ENCODE results near the gene IQSEC1. TPM values are rescaled to one million over a fixed set of nuclear protein-coding genes. Genes with fewer than 3 reads are reported as not detected.

IQSEC1 gene
- total and polyA plus RNA-seq, 2 of the 8 experiments (the other 6 are each of a cell fraction or from before 2014, with no cell fraction given), result 6.8 to 28.8 TPM

DNA sequence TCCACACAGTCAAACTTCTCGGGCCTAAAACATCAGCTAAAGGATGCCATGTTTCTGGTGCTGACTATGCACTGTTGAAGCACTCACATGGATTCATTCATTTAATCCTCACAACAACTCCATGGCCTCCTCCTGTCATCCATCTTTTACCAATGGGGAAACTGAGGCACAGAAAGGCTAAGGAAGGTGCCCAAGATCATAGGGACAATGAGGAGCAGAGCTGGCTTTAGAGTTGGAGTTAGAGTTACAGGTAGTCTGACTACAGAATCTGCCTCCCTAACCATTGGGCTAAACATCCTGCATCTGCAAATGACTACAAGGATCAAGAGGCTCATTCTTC lies 111.6 kb downstream of the IQSEC1 start:
- no peak for TF ChIP-seq PHF8 (conservative IDR thresholded peaks at IDR 0.05; ENCODE audit: low read depth, low read length)
- Histone ChIP-seq H4K20me1 (replicated peaks in 1 of 2; ENCODE audit: control insufficient read depth in 1 of 2, insufficient read depth in 2 of 2, low read length in 2 of 2) (peaks cover 22 to 52% of the 10 kb centered on the region in 2 experiments), H3K4me1 (replicated peaks in 1 of 4; ENCODE audit: control insufficient read depth in 3 of 4, insufficient read depth in 4 of 4, low read length in 3 of 4) (peaks cover 0 to 19% (median 8%) of the 10 kb centered on the region in 4 experiments; a peak in 5 of 7 replicates), H2BK120ac (replicated peaks; ENCODE audit: low read depth, low read length) (no peak overlapping the region), H3K14ac (ENCODE audit: insufficient read length) (no peak overlapping the region), H2BK15ac (ENCODE audit: low read length) (no peak overlapping the region), H3K36me3 (ENCODE audit: control insufficient read depth in 2 of 4, insufficient read depth in 4 of 4, low read length in 3 of 4) (no peaks in the 10 kb centered on the region), H3K9ac (replicated peaks in 1 of 4; ENCODE audit: extremely low read depth in 1 of 4, low read depth in 3 of 4, low read length in 3 of 4) (no peak overlapping the region), H3K18ac (ENCODE audit: extremely low read depth, low read length) (no peak overlapping the region), H2BK12ac (ENCODE audit: low read depth, low read length) (no peak overlapping the region), H3K23ac (ENCODE audit: insufficient read length) (no peak overlapping the region), H3K56ac (replicated peaks; ENCODE audit: insufficient read length, low read depth, low read length) (no peak overlapping the region), H2AFZ (ENCODE audit: low read length) (no peak overlapping the region), H3K79me2 (ENCODE audit: control insufficient read depth in 1 of 2, insufficient read depth in 2 of 2, low read length in 2 of 2) (peaks cover 0 to 56% of the 10 kb centered on the region in 2 experiments; a peak in 2 of 4 replicates), H4K91ac (replicated peaks; ENCODE audit: insufficient read length, low read length) (no peak overlapping the region), H3K4me2 (ENCODE audit: insufficient read depth in 1 of 2, low read depth in 2 of 2, low read length in 2 of 2) (no peak overlapping the region), H3K23me2 (ENCODE audit: low read depth, low read length) (no peaks in the 10 kb centered on the region; the same call in 1 of the 2 replicates), H3K9me3 (ENCODE audit: insufficient read depth in 2 of 2, low read depth in 1 of 2, low read length in 1 of 2) (no peaks in the 10 kb centered on the region), H3K27me3 (replicated peaks in 1 of 4; ENCODE audit: control insufficient read depth in 3 of 4, extremely low read depth in 1 of 4, insufficient read depth in 3 of 4, low read length in 3 of 4) (peaks cover 0 to 2% (median 0%) of the 10 kb centered on the region in 4 experiments; a peak in 1 of 7 replicates), H2BK20ac (ENCODE audit: low read length) (no peak overlapping the region), H3K79me1 (ENCODE audit: low read depth, low read length) (peaks cover 45% of the 10 kb centered on the region), H4K8ac (ENCODE audit: extremely low read depth, insufficient read depth, low read length) (no peak overlapping the region), H3K4me3 (ENCODE audit: extremely low read depth in 1 of 4, insufficient read depth in 2 of 4, low read depth in 3 of 4, low read length in 4 of 4) (no peak overlapping the region), H2AK5ac (ENCODE audit: low read depth, low read length) (no peak overlapping the region), H3K27ac (ENCODE audit: low read depth, low read length) (no peak overlapping the region), H2BK5ac (ENCODE audit: low read depth, low read length) (no peak overlapping the region), H4K5ac (ENCODE audit: insufficient read length, low read depth, low read length) (no peak overlapping the region), H3K4ac (replicated peaks; ENCODE audit: insufficient read length, low read depth, low read length) (no peak overlapping the region)
- POLR2A ChIA-PET (ENCODE audit: partially characterized antibody), result interaction anchor here (1.1 to 1.6 kb wide), 3 partner anchors 11 to 64 kb away, joined by 3 to 4 read pairs (median 3); no protein-coding TSS in a partner anchor
- 100% methylated on average over 1 of the region's 1 CpG; no CpG with 5 or more reads in 1 of the 2 experiments for WGBS, 2 experiments (ENCODE audit: extremely low coverage in 1 of 2, insufficient coverage in 1 of 2, insufficient read length in 1 of 2, insufficient replicate concordance in 2 of 2, low coverage in 1 of 2, low lambda C conversion rate in 2 of 2, missing lambda C conversion rate in 1 of 2)
- CTCF ChIA-PET (ENCODE audit: partially characterized antibody), result interaction anchor here (1.2 to 25.8 kb wide), 9 partner anchors 13 to 65 kb away, joined by 4 to 267 read pairs (median 5); no protein-coding TSS in a partner anchor
- DNase-seq (ENCODE audit: low read depth in 1 of 2, low spot score in 2 of 2) (no peak), FAIRE-seq (no peak)
